Measurements from ENCODE around the gene SENP3. TPM values are rescaled to one million over a fixed set of nuclear protein-coding genes. Genes with fewer than 3 reads are reported as not detected.

SENP3 gene
- total RNA-seq, 1 experiment from 2014 or later: 83.1 TPM

GRCh38 chr17:7592422-7593021, 30.8 kb downstream of the SENP3 start:
- H3K9me3 ChIP-seq (ENCODE audit: control insufficient read depth, low read depth, low read length): no peaks in the 10 kb centered on the region
- Mint-ChIP-seq H3K27me3 (ENCODE audit: low read depth) (no peaks in the 10 kb centered on the region), H3K36me3 (ENCODE audit: insufficient read depth in 1 of 3, low read depth in 3 of 3) (peaks cover 38 to 69% (median 66%) of the 10 kb centered on the region in 3 experiments), H3K4me3 (no peak overlapping the region), H3K27ac (peak overlapping the region in 2 of 3 experiments; percentile 57 to 98; a peak in 4 of 7 replicates), H3K4me1 (peaks cover 21 to 40% of the 10 kb centered on the region in 2 experiments), H3K9me3 (no peaks in the 10 kb centered on the region)
- no peak overlapping the region for H2AFZ ChIP-seq (ENCODE audit: low read length)
- no peak overlapping the region for H2AK5ac ChIP-seq (ENCODE audit: insufficient read length, low read length)
- H3K56ac ChIP-seq (ENCODE audit: insufficient read length, low read depth, low read length): no peak overlapping the region
- H3K23me2 ChIP-seq (ENCODE audit: insufficient read length, low read depth, low read length, poor library complexity, severe bottlenecking): peaks cover 10% of the 10 kb centered on the region
- H2BK120ac ChIP-seq (ENCODE audit: low read depth, low read length, poor library complexity, severe bottlenecking): no peak overlapping the region
- no peaks in the 10 kb centered on the region; the same call in 1 of the 2 replicates for H3K4me1 ChIP-seq (ENCODE audit: insufficient read depth, low read length)
- no peak overlapping the region for H3K9ac ChIP-seq (ENCODE audit: extremely low read depth, insufficient read length, low read length)
- H4K20me1 ChIP-seq (ENCODE audit: control insufficient read depth, insufficient read depth, insufficient read length): no peaks in the 10 kb centered on the region
- H2BK15ac ChIP-seq (ENCODE audit: low read depth, low read length): no peak overlapping the region
- no peak overlapping the region for H4K8ac ChIP-seq (replicated peaks; ENCODE audit: insufficient read length, low read depth, low read length)
- H3K4me2 ChIP-seq (ENCODE audit: insufficient read depth, insufficient read length, low read length): no peak overlapping the region
- no peak overlapping the region for H4K91ac ChIP-seq (ENCODE audit: insufficient read length, low read depth, low read length)
- no peak for TF ChIP-seq CTCF (conservative IDR thresholded peaks at IDR 0.05)
- H2BK5ac ChIP-seq (ENCODE audit: insufficient read length, low read length): no peak overlapping the region
- H2BK20ac ChIP-seq (ENCODE audit: low read depth, low read length, poor library complexity, severe bottlenecking): no peak overlapping the region
- no peak overlapping the region for H3K4ac ChIP-seq (ENCODE audit: low read depth, low read length)
- no peak overlapping the region for H3K14ac ChIP-seq (ENCODE audit: insufficient read depth, low read length)
- H4K5ac ChIP-seq (ENCODE audit: insufficient read length, low read depth, low read length): no peak overlapping the region
- H3K18ac ChIP-seq (ENCODE audit: insufficient read length, low read depth, low read length): no peak overlapping the region
- no peak overlapping the region for H2BK12ac ChIP-seq (ENCODE audit: insufficient read length, low read depth, low read length)
- DNase-seq: no peak
- no peaks in the 10 kb centered on the region for H3K79me1 ChIP-seq (ENCODE audit: insufficient read depth, low read depth, low read length, poor library complexity, severe bottlenecking)
- H3K23ac ChIP-seq (ENCODE audit: insufficient read length, low read depth, low read length): no peak overlapping the region
- H3T11ph ChIP-seq (ENCODE audit: low read length): no peak overlapping the region
- WGBS (ENCODE audit: extremely low coverage, insufficient read length, low lambda C conversion rate): no CpG with 5 or more reads among the region's 23 CpGs
- no peaks in the 10 kb centered on the region for H3K79me2 ChIP-seq (ENCODE audit: insufficient read depth, low read length)
- no peak overlapping the region for H3K27ac ChIP-seq (ENCODE audit: insufficient read length, low read depth, low read length)
- H3K27me3 ChIP-seq (ENCODE audit: insufficient read depth, low read length): no peaks in the 10 kb centered on the region
